Keratinocyte (primary cell): ENCODE data around the gene ALLC. TPM values are rescaled to one million over a fixed set of nuclear protein-coding genes. Genes with fewer than 3 reads are reported as not detected.

Source experiments
- DNase-seq: peaks from one replicate; pipeline ENCODE4 v3.0.0-alpha.2; 2011; ENCODE audit warnings: low read depth, missing footprints, low spot score
- FAIRE-seq: peaks from 2 replicates; lab custom pipeline; 2011; peaks lifted over from hg19 to GRCh38; lab: Jason Lieb, UNC
- H2AFZ ChIP-seq: 2 replicates; pipeline ENCODE4 v1.6.0; 2012; ENCODE audit warnings: low read length, control low read depth, inconsistent platforms; ENCODE audit not compliant: control insufficient read depth
- H3K27ac ChIP-seq: 2 replicates; pipeline ENCODE4 v1.5.1; 2011; ENCODE audit warnings: low read length; ENCODE audit not compliant: control insufficient read depth, insufficient read depth
- H3K27me3 ChIP-seq: 3 replicates; pipeline ENCODE4 v1.6.0; 2011; ENCODE audit warnings: low read length; ENCODE audit not compliant: control insufficient read depth, insufficient read depth; ENCODE audit errors: extremely low read depth
- H3K36me3 ChIP-seq, 2 experiments: 2 replicates in 1 of 2; 3 replicates in 1 of 2; pipeline ENCODE4 v1.5.1; 2011; ENCODE audit warnings: low read length in 2 of 2, mild to moderate bottlenecking in 1 of 2; ENCODE audit not compliant: control insufficient read depth in 2 of 2, insufficient read depth in 2 of 2; ENCODE audit errors: extremely low read depth in 1 of 2
- H3K4me1 ChIP-seq: 3 replicates; pipeline ENCODE4 v1.5.1; 2011; ENCODE audit warnings: low read length; ENCODE audit not compliant: control insufficient read depth, insufficient read depth; ENCODE audit errors: extremely low read depth
- H3K4me2 ChIP-seq: 3 replicates; pipeline ENCODE4 v1.6.0; 2011; ENCODE audit warnings: low read depth, low read length; ENCODE audit not compliant: control insufficient read depth, insufficient read depth; ENCODE audit errors: extremely low read depth
- H3K4me3 ChIP-seq, 3 experiments: fragments of 200-600 bp in 1 of 3; sonication (generic) in 1 of 3; 2 replicates in 2 of 3; 3 replicates in 1 of 3; pipeline ENCODE4 v1.5.1; 2011 to 2016; ENCODE audit warnings: low read length in 3 of 3, mild to moderate bottlenecking in 3 of 3, control low read depth in 2 of 3, inconsistent platforms in 1 of 3, low read depth in 1 of 3, mixed read lengths in 1 of 3, mixed run types in 1 of 3, moderate library complexity in 1 of 3; ENCODE audit not compliant: control insufficient read depth in 2 of 3, insufficient read depth in 2 of 3; ENCODE audit errors: extremely low read depth in 1 of 3
- H3K79me2 ChIP-seq: 2 replicates; pipeline ENCODE4 v1.6.0; 2012; ENCODE audit warnings: low read length; ENCODE audit not compliant: control insufficient read depth, insufficient read depth
- H3K9ac ChIP-seq: 3 replicates; pipeline ENCODE4 v1.6.0; 2011; ENCODE audit warnings: low read length; ENCODE audit not compliant: control insufficient read depth, insufficient read depth; ENCODE audit errors: extremely low read depth
- H3K9me1 ChIP-seq: 3 replicates; pipeline ENCODE4 v1.6.0; 2011; ENCODE audit warnings: low read length; ENCODE audit not compliant: control insufficient read depth, insufficient read depth; ENCODE audit errors: extremely low read depth
- H3K9me3 ChIP-seq: 2 replicates; pipeline ENCODE4 v1.5.1; 2012; ENCODE audit warnings: low read depth, low read length; ENCODE audit not compliant: control insufficient read depth
- H4K20me1 ChIP-seq: 3 replicates; pipeline ENCODE4 v1.6.0; 2011; ENCODE audit warnings: low read length; ENCODE audit not compliant: control insufficient read depth, insufficient read depth; ENCODE audit errors: extremely low read depth
- EZH2 ChIP-seq: IDR thresholded peaks from one replicate; pipeline ENCODE4 v1.6.1; 2012; ENCODE audit warnings: inconsistent platforms, mild to moderate bottlenecking, low read length, moderate library complexity
- dilution Hi-C: fragments of 300-500 bp; cut with MboI; formaldehyde crosslinking; loops from one replicate; pipeline ENCODE4 v1.7.0; 2020; ENCODE audit warnings: low sequenced_read_pairs; ENCODE audit not compliant: extremely low pct_ligation_motif_present
- polyA plus RNA-seq, 5 experiments: library from polyadenylated mRNA; depleted of rRNA in 3 of 5; stranded (reverse) in 3 of 5; stranded (forward) in 1 of 5; unstranded in 1 of 5; fragments of >200 nt; gene quantifications; 1 replicate in 1 of 5; 2 replicates in 3 of 5; 3 replicates in 1 of 5; pipeline versions ENCODE4 v1.2.1 to v1.2.3, GENCODE V29; 2011 to 2012; ENCODE audit warnings: missing spikeins in 2 of 5, low read depth in 1 of 5, low replicate concordance in 1 of 5
- TF ChIP-seq, protein P1 (sequence below), 3 experiments: IDR thresholded peaks in 1 of 3; conservative IDR thresholded peaks in 1 of 3; optimal IDR thresholded peaks in 1 of 3; 2 replicates in 2 of 3; 3 replicates in 1 of 3; pipeline versions ENCODE3 to v1.5.1; 2011; ENCODE audit warnings: low read length in 3 of 3, mild to moderate bottlenecking in 3 of 3, moderate library complexity in 2 of 3, control low read depth in 1 of 3, inconsistent platforms in 1 of 3; ENCODE audit not compliant: insufficient read depth in 2 of 3; ENCODE audit errors: extremely low read depth in 1 of 3

The ALLC gene
- polyA plus RNA-seq, 1 donor (not counting 4 experiments of a cell fraction or from before 2014, with no cell fraction given), result not detected

DNA sequence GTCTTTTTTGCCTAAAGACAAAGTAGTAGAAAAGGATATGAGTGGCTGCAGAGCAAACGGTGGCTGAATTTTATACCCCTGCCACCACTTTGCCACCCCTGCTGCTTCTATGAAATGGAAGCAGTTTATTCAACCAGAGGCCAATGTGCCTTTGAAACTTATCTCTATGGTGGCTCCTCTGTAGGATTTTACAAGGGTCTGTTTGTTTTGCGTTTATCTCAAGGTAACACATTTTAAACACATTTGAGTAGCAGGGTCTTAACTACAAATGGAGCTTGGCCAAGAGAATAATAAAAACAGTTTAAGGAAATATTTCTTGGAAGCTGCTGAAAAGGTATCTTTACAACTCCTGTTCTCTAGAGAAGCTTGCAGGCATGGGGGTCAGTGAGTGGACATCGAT is 6.1 kb downstream of the ALLC start:
- H3K4me1 ChIP-seq, result peaks cover 16% of the 10 kb centered on the region
- H3K27ac ChIP-seq, result no peak overlapping the region
- dilution Hi-C loops, result no loop called here
- H3K9me3 ChIP-seq, result peaks cover 2% of the 10 kb centered on the region
- H3K4me2 ChIP-seq, result no peak overlapping the region
- H4K20me1 ChIP-seq, result no peaks in the 10 kb centered on the region
- H3K9me1 ChIP-seq, result no peaks in the 10 kb centered on the region
- DNase-seq (no peak), FAIRE-seq (no peak)
- no peaks in the 10 kb centered on the region for H3K27me3 ChIP-seq
- no peak for TF ChIP-seq EZH2
- TF ChIP-seq, protein P1, sequence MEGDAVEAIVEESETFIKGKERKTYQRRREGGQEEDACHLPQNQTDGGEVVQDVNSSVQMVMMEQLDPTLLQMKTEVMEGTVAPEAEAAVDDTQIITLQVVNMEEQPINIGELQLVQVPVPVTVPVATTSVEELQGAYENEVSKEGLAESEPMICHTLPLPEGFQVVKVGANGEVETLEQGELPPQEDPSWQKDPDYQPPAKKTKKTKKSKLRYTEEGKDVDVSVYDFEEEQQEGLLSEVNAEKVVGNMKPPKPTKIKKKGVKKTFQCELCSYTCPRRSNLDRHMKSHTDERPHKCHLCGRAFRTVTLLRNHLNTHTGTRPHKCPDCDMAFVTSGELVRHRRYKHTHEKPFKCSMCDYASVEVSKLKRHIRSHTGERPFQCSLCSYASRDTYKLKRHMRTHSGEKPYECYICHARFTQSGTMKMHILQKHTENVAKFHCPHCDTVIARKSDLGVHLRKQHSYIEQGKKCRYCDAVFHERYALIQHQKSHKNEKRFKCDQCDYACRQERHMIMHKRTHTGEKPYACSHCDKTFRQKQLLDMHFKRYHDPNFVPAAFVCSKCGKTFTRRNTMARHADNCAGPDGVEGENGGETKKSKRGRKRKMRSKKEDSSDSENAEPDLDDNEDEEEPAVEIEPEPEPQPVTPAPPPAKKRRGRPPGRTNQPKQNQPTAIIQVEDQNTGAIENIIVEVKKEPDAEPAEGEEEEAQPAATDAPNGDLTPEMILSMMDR (optimal IDR thresholded peaks at IDR 0.05 in 1 of 3, IDR thresholded peaks at IDR 0.05 in 1 of 3, conservative IDR thresholded peaks at IDR 0.05 in 1 of 3; ENCODE audit: extremely low read depth in 1 of 3, insufficient read depth in 2 of 3, low read length in 3 of 3), result no peak
- no peak overlapping the region for H3K9ac ChIP-seq
- no peak overlapping the region for H2AFZ ChIP-seq
- no peak overlapping the region for H3K4me3 ChIP-seq
- no peaks in the 10 kb centered on the region for H3K36me3 ChIP-seq
- H3K79me2 ChIP-seq, result no peaks in the 10 kb centered on the region

DNA sequence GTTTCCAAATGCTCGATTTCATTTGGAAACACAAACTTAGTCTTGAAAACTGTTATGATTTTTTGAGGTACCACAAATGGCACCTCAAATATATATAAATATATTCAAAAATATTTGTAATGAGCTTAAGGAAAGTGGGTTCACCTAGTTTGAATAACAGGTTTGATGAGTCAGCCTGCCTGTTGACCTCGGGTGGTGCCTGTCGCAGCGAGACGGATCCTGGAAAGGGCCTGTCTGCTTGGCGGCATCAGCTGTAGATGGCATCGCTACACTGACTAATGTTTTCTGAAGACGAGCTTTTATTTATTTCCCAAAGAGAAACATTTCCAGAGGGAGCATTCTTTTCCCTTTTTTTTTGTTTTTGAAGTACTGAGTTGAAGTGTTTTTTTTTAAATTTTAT is 6.9 kb downstream of the ALLC start:
- no peak for TF ChIP-seq EZH2
- TF ChIP-seq, protein P1 (optimal IDR thresholded peaks at IDR 0.05 in 1 of 3, IDR thresholded peaks at IDR 0.05 in 1 of 3, conservative IDR thresholded peaks at IDR 0.05 in 1 of 3; ENCODE audit: extremely low read depth in 1 of 3, insufficient read depth in 2 of 3, low read length in 3 of 3), result peak in 1 of 3 experiments; percentile 26
- Histone ChIP-seq H3K9me1 (no peaks in the 10 kb centered on the region), H3K79me2 (no peaks in the 10 kb centered on the region), H3K9ac (no peak overlapping the region), H3K9me3 (peaks cover 2% of the 10 kb centered on the region), H2AFZ (no peak overlapping the region), H3K27ac (no peak overlapping the region), H3K4me2 (no peak overlapping the region), H3K4me1 (peaks cover 12% of the 10 kb centered on the region), H4K20me1 (no peaks in the 10 kb centered on the region), H3K4me3 (no peak overlapping the region), H3K27me3 (no peaks in the 10 kb centered on the region), H3K36me3 (no peaks in the 10 kb centered on the region)
- dilution Hi-C loops, result no loop called here
- no peak for FAIRE-seq
- DNase-seq, result no peak
